Measurements from ENCODE around the gene TMEM240. TPM values are rescaled to one million over a fixed set of nuclear protein-coding genes. Genes with fewer than 3 reads are reported as not detected.

Gene TMEM240
- total and polyA plus RNA-seq, 2 experiments from 2014 or later = 1.8 to 5.1 TPM

DNA sequence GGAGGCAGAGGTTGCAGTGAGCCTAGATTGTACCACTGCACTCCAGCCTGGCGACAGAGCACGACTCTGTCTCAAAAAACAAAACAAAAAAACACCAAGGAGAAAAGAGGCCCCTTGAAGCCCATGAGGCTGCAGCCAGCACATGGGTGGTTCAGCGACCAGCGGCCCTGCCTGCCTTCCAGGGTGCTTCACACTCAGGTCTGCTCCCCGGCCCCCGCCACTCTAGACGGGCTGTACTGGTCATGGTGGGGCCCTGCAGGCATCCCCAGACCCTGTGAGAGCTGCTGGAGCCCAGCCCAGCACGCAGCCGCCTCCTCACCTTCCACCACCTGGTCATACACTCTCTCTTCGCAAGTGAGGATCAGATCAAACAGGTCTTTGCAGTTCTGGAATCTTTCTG lies 4.1 kb upstream of the TMEM240 start (continued):
- TF ChIP-seq, protein P1, sequence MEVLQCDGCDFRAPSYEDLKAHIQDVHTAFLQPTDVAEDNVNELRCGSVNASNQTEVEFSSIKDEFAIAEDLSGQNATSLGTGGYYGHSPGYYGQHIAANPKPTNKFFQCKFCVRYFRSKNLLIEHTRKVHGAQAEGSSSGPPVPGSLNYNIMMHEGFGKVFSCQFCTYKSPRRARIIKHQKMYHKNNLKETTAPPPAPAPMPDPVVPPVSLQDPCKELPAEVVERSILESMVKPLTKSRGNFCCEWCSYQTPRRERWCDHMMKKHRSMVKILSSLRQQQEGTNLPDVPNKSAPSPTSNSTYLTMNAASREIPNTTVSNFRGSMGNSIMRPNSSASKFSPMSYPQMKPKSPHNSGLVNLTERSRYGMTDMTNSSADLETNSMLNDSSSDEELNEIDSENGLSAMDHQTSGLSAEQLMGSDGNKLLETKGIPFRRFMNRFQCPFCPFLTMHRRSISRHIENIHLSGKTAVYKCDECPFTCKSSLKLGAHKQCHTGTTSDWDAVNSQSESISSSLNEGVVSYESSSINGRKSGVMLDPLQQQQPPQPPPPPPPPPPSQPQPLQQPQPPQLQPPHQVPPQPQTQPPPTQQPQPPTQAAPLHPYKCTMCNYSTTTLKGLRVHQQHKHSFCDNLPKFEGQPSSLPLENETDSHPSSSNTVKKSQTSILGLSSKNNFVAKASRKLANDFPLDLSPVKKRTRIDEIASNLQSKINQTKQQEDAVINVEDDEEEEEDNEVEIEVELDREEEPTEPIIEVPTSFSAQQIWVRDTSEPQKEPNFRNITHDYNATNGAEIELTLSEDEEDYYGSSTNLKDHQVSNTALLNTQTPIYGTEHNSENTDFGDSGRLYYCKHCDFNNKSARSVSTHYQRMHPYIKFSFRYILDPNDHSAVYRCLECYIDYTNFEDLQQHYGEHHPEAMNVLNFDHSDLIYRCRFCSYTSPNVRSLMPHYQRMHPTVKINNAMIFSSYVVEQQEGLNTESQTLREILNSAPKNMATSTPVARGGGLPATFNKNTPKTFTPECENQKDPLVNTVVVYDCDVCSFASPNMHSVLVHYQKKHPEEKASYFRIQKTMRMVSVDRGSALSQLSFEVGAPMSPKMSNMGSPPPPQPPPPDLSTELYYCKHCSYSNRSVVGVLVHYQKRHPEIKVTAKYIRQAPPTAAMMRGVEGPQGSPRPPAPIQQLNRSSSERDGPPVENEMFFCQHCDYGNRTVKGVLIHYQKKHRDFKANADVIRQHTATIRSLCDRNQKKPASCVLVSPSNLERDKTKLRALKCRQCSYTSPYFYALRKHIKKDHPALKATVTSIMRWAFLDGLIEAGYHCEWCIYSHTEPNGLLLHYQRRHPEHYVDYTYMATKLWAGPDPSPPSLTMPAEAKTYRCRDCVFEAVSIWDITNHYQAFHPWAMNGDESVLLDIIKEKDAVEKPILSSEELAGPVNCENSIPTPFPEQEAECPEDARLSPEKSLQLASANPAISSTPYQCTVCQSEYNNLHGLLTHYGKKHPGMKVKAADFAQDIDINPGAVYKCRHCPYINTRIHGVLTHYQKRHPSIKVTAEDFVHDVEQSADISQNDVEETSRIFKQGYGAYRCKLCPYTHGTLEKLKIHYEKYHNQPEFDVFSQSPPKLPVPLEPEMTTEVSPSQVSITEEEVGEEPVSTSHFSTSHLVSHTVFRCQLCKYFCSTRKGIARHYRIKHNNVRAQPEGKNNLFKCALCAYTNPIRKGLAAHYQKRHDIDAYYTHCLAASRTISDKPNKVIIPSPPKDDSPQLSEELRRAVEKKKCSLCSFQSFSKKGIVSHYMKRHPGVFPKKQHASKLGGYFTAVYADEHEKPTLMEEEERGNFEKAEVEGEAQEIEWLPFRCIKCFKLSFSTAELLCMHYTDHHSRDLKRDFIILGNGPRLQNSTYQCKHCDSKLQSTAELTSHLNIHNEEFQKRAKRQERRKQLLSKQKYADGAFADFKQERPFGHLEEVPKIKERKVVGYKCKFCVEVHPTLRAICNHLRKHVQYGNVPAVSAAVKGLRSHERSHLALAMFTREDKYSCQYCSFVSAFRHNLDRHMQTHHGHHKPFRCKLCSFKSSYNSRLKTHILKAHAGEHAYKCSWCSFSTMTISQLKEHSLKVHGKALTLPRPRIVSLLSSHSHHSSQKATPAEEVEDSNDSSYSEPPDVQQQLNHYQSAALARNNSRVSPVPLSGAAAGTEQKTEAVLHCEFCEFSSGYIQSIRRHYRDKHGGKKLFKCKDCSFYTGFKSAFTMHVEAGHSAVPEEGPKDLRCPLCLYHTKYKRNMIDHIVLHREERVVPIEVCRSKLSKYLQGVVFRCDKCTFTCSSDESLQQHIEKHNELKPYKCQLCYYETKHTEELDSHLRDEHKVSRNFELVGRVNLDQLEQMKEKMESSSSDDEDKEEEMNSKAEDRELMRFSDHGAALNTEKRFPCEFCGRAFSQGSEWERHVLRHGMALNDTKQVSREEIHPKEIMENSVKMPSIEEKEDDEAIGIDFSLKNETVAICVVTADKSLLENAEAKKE (CRISPR knock-in tag; IDR thresholded peaks at IDR 0.05) = no peak
- TF ChIP-seq, protein P2, sequence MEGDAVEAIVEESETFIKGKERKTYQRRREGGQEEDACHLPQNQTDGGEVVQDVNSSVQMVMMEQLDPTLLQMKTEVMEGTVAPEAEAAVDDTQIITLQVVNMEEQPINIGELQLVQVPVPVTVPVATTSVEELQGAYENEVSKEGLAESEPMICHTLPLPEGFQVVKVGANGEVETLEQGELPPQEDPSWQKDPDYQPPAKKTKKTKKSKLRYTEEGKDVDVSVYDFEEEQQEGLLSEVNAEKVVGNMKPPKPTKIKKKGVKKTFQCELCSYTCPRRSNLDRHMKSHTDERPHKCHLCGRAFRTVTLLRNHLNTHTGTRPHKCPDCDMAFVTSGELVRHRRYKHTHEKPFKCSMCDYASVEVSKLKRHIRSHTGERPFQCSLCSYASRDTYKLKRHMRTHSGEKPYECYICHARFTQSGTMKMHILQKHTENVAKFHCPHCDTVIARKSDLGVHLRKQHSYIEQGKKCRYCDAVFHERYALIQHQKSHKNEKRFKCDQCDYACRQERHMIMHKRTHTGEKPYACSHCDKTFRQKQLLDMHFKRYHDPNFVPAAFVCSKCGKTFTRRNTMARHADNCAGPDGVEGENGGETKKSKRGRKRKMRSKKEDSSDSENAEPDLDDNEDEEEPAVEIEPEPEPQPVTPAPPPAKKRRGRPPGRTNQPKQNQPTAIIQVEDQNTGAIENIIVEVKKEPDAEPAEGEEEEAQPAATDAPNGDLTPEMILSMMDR (conservative IDR thresholded peaks at IDR 0.05; ENCODE audit: low read depth in 2 of 2) = no peak
- TF ChIP-seq EZH2 (IDR thresholded peaks at IDR 0.05; ENCODE audit: low read depth, unreplicated experiment) = no peak

DNA sequence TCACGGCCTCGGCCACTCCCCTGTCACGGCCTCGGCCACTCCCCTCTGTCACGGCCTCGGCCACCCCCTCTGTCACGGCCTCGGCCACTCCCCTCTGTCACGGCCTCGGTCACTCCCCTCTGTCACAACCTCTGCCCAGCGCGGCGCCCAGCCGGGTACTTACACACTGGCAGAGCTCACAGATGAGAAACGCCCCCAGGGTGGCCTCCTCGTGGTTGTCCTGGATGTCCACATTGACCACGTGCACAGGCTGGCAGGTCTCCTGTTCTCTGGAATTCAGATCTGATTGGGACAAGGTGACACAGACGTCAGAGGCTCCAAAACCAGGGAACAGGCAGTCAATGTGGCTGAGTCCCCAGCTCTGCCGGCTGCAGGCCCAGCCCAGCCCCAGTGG lies 3.3 kb upstream of the TMEM240 start:
- DNase-seq (ENCODE audit: low spot score) (no peak), ATAC-seq (no peak)
- H3K4me3 Mint-ChIP-seq = no peak overlapping the region
- no peaks in the 10 kb centered on the region; the same call in 2 of the 3 replicates for H3K9me3 Mint-ChIP-seq
- H4K20me1 ChIP-seq (replicated peaks; ENCODE audit: insufficient read depth) = peaks cover 4% of the 10 kb centered on the region; the same call in 1 of the 2 replicates
- H3K9me2 ChIP-seq (ENCODE audit: insufficient read depth) = no peaks in the 10 kb centered on the region
- H3K36me3 ChIP-seq (ENCODE audit: insufficient read depth) = no peaks in the 10 kb centered on the region
- no peaks in the 10 kb centered on the region for H3K27me3 ChIP-seq (ENCODE audit: insufficient read depth)
- H3F3A ChIP-seq (replicated peaks; ENCODE audit: low read depth) = peaks cover 20% of the 10 kb centered on the region
- H3K27ac ChIP-seq (ENCODE audit: low read depth) = no peak overlapping the region
- no peak overlapping the region for H2AFZ ChIP-seq
- H3K4me1 ChIP-seq (ENCODE audit: insufficient read depth) = no peaks in the 10 kb centered on the region; the same call in 1 of the 2 replicates
- no peak overlapping the region for H3K4me2 ChIP-seq
- no peak overlapping the region for H3K4me3 ChIP-seq
- peaks cover 10% of the 10 kb centered on the region for H3K27me3 Mint-ChIP-seq (ENCODE audit: insufficient read depth, low read depth, poor library complexity)
- H3K36me3 Mint-ChIP-seq (ENCODE audit: low read depth) = peaks cover 32% of the 10 kb centered on the region
- H3K79me2 ChIP-seq (replicated peaks; ENCODE audit: insufficient read depth) = no peaks in the 10 kb centered on the region
- peaks cover 5% of the 10 kb centered on the region for H3K4me1 Mint-ChIP-seq
- no peak overlapping the region for H3K27ac Mint-ChIP-seq
- TF ChIP-seq, protein P3, sequence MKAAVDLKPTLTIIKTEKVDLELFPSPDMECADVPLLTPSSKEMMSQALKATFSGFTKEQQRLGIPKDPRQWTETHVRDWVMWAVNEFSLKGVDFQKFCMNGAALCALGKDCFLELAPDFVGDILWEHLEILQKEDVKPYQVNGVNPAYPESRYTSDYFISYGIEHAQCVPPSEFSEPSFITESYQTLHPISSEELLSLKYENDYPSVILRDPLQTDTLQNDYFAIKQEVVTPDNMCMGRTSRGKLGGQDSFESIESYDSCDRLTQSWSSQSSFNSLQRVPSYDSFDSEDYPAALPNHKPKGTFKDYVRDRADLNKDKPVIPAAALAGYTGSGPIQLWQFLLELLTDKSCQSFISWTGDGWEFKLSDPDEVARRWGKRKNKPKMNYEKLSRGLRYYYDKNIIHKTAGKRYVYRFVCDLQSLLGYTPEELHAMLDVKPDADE (IDR thresholded peaks at IDR 0.05) = no peak
- TF ChIP-seq NANOG (IDR thresholded peaks at IDR 0.05; ENCODE audit: borderline replicate concordance) = no peak
- TF ChIP-seq POLR2AphosphoS5 (IDR thresholded peaks at IDR 0.05; ENCODE audit: low read depth) = no peak
- no peak for TF ChIP-seq STAT1 (IDR thresholded peaks at IDR 0.05; ENCODE audit: unreplicated experiment)
- TF ChIP-seq, protein P2 (conservative IDR thresholded peaks at IDR 0.05; ENCODE audit: low read depth in 2 of 2) = no peak
- TF ChIP-seq JUNB (IDR thresholded peaks at IDR 0.05; ENCODE audit: unreplicated experiment) = no peak
